Endothelial cell of hepatic sinusoid (primary cell): ENCODE data around the gene ARHGEF17.

ENCODE experiments used
- in situ Hi-C: cut with HindIII; loops from 2 replicates; pipeline ENCODE4 v1.10.0; 2017; ENCODE audit warnings: low sequenced_read_pairs

ARHGEF17 gene

DNA sequence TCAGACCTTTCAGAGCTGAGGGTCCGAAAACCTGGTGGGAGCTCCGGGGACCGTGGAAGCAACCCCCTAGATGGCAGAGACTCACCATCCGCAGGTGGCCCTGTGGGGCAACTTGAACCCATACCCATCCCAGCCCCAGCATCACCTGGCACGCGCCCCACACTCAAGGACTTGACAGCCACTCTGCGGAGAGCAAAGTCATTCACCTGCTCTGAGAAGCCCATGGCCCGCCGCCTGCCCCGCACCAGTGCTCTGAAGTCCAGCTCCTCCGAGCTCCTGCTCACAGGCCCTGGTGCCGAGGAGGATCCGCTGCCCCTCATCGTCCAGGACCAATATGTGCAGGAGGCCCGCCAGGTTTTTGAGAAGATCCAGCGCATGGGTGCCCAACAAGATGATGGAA is 2.0 kb downstream of the ARHGEF17 start:
- in situ Hi-C loops = loop anchor here (5.0 kb wide), 1 partner anchor 87 kb away; no protein-coding TSS in a partner anchor

DNA sequence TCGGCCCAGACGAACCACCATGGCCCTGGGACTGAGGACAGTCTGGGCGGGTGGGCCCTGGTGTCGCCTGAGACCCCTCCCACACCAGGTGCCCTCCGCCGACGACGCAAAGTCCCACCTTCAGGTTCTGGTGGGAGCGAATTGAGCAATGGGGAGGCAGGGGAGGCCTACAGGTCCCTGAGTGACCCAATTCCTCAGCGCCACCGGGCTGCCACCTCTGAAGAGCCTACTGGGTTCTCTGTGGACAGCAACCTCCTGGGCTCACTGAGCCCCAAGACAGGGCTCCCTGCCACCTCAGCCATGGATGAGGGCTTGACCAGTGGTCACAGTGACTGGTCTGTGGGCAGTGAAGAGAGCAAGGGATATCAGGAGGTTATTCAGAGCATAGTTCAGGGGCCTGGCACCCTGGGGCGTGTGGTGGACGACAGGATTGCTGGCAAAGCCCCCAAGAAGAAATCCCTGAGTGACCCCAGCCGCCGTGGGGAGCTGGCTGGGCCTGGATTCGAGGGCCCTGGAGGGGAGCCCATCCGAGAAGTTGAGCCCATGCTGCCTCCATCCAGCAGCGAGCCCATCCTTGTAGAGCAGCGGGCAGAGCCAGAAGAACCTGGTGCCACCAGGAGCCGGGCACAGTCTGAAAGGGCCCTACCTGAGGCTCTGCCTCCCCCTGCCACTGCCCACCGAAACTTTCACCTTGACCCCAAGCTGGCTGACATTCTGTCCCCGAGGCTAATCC is 2.8 kb downstream of the ARHGEF17 start:
- in situ Hi-C loops = loop anchor here (5.0 kb wide), 1 partner anchor 86 kb away; no protein-coding TSS in a partner anchor

DNA sequence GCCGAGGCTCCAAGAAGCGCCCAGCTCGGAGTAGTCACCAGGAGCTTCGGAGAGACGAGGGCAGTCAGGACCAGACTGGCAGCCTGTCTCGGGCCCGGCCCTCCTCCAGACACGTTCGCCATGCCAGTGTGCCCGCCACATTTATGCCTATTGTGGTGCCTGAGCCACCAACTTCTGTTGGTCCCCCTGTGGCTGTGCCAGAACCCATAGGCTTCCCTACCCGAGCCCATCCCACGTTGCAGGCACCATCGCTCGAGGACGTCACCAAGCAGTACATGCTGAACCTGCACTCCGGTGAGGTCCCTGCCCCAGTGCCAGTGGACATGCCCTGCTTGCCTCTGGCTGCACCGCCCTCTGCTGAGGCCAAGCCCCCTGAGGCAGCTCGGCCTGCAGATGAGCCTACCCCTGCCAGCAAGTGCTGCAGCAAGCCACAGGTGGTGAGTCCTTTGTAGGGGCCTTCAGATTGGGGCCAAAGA is 3.4 kb downstream of the ARHGEF17 start:
- in situ Hi-C loops = loop anchor here (5.0 kb wide), 1 partner anchor 86 kb away; no protein-coding TSS in a partner anchor

DNA sequence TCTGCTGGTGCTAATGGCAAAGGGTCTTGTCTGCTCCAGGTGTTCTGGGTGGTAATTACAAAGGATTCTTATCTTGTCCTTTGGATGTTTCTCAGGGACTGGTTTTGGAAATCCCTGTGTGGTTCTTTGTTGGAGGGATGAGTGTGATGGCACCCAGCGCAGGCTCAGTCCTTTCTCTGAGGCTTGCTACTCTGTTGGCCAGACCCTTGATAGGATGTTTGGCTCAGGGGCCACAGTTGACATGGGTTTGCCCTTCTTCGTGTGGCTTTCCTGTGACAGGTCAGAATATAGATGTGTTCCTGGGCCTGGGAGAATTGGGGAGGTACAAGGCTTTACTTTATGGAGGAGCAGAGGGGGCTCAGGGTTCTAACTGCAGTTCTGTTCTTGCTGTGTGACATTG is 4.0 kb downstream of the ARHGEF17 start:
- in situ Hi-C loops = loop anchor here (5.0 kb wide), 1 partner anchor 85 kb away; no protein-coding TSS in a partner anchor

- in situ Hi-C loops = loop anchor here (5.0 kb wide), 1 partner anchor 84 kb away; no protein-coding TSS in a partner anchor
Observed at GRCh38 chr11:73312851-73313327, 4.8 kb downstream of the ARHGEF17 start.

DNA sequence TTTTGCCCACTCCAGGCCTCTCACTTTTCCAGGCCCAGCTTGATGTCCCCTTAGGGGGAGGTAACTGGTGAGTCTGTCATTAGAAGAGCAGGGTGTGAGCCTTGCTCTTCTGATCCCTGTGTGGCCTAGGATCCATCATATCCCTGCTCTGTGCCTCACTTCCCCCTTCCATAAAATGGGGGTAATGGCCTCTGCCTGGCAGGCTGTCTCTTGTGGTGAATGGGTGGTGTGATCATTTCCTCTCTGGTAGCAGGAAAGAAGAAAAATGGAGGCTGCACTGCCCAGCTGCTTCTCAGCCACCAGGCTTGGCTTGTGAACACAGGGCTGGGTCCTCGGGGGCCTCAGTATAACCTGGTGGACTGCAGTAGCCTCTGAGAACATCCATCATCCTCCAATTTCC is 5.6 kb downstream of the ARHGEF17 start:
- in situ Hi-C loops = loop anchor here (5.0 kb wide), 1 partner anchor 84 kb away; no protein-coding TSS in a partner anchor

DNA sequence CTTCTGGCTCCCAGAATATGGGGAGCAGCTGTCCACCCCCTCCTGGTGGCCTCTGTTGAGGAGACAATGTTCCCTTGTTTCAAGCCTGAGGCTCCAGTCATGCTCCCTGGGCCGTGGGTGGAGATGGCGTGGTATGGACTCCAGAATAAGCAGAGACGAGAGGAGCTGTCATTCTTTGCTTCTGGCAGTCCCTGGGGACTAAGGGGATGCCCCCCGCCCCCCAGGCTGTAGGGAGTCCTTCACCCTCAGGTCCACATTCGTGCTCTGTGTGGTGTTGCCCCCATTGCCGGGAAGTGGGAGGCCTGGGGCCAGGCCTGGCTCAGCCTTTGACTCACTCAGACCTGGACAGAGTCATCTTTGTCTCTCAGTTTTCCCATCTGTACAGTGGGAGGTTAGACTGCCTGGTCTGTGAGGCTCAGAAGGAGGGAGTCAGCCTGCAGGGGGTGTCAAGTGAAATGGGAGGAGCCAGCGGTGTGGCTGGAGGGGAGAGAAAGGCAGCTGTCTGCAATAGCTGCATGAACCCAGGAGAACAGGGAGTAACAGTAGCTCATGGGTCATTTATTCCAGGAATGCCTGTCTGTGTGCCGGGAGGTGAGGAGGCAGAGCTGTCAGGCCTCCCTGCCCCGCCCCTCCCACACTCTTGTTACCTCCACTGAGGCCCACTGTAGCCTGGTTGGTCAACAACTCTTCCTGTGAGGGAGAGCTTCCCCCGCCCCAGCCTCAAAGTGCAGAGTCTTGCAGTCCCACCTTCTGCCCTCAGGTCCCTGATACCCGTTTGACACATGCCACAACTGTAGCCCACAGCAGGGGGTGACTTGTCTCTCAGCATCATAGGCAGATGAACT is 6.3 kb downstream of the ARHGEF17 start:
- in situ Hi-C loops = loop anchor here (5.0 kb wide), 1 partner anchor 83 kb away; no protein-coding TSS in a partner anchor

- in situ Hi-C loops = loop anchor here (5.0 kb wide), 1 partner anchor 52 kb away; no protein-coding TSS in a partner anchor
Observed at GRCh38 chr11:73315293-73316020, 7.4 kb downstream of the ARHGEF17 start.

DNA sequence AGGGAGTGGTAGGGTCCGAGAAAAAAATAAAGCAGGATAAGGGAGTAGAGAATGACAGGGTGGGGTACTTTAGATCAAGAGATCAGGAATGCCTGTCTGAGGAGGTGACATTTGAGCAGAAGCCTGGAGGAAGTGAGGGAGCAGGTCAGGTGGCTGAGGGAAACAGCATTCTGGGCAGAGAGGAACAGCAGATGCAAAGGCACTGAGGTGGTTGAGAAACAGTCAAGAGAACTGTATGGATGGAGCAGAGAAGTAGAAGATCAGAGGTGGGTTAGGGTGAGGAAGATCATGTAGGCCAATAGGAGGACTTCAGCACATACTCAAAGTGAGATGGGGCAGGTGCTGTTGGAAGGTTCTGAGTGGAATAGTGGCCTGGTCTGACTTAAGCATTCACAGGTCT is 8.3 kb downstream of the ARHGEF17 start:
- in situ Hi-C loops = loop anchor here (5.0 kb wide), 1 partner anchor 51 kb away; no protein-coding TSS in a partner anchor

GRCh38 chr11:73317373-73317772 is 9.3 kb downstream of the ARHGEF17 start:
- in situ Hi-C loops = loop anchor here (5.0 kb wide), 1 partner anchor 50 kb away; no protein-coding TSS in a partner anchor

DNA sequence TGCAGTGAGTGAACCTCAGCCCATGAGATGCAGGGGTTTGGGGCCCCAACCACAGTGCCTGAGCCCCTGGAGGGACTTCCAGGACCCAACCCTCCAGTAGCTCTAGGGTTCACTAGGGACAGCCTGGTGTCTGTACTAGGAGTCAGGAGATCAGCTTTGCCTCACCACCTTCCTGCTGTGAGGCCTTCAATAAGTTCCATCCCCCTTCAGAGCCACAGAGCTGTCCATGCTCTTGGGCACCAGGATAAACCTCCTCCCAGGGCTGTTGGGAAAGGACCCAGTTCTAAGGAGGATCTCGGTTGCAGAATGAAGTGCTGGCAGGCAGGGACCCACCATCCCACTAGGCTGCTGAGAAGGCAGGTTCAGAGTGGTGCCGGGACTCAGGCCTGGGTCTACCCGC is 9.7 kb downstream of the ARHGEF17 start:
- in situ Hi-C loops = loop anchor here (5.0 kb wide), 1 partner anchor 49 kb away; no protein-coding TSS in a partner anchor

DNA sequence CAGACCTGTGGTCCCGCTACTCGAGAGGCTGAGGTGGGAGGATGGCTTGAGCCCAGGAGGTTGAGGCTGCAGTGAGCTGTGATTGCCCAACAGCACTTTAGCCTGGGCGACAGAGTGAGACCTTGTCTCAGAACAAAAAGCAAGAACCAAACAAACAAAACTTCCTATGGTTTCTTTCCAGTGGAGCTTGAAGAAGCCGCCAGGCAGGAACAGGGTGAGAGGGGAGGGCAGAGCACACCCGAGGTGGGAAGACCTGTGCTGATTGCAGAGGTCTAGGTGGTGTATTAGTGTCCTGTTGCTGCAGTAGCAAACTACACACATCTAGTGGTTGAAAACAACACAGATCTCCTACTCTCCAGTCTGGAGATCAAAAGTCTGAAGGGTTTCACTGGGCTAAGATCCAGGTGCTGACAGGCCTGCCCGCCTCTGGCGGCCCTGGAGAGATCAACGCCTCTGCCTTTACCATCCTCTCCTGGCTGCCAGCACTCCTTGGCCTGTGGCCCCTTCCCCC is 10.5 kb downstream of the ARHGEF17 start:
- in situ Hi-C loops = loop anchor here (5.0 kb wide), 1 partner anchor 49 kb away; no protein-coding TSS in a partner anchor

DNA sequence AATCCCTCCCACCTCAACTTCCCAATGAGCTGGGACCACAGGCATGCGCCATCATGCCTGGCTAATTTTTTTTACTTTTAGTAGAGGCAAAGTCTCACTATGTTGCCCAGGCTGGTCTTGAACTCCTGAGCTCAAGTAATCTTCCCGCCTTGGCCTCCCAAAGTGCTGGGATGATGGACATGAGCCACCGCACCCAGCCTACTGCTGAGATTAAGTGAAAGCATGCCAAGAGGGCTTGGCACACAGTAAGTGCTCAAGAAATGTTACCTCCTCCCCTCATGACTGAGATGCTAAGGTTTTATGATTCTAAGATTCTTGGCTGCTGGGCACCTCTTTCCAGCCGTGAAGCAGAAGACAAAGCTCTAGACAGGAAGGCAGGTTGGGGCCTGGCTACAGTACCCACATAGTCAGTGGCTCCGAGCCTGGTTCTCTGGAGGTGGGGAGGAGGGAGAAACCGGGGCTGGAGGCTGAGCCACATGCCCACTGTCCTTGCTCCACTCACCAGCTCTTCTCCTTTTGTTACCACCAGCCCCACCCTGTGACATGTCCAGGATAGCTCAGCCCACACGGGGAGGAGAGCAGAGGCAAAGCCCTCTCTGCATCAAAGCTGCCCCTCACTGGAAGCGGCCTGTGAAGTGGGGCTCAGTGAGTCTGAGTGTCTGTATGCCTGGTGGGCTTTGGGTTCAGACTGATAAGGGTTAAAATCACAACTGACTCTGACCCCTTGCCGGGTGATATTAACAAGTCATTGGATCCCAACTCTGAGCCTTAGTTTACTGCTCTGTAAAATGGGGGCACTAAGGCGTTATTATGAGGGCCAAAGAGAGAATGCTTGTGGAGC is 12.9 kb downstream of the ARHGEF17 start:
- in situ Hi-C loops = no loop called here

DNA sequence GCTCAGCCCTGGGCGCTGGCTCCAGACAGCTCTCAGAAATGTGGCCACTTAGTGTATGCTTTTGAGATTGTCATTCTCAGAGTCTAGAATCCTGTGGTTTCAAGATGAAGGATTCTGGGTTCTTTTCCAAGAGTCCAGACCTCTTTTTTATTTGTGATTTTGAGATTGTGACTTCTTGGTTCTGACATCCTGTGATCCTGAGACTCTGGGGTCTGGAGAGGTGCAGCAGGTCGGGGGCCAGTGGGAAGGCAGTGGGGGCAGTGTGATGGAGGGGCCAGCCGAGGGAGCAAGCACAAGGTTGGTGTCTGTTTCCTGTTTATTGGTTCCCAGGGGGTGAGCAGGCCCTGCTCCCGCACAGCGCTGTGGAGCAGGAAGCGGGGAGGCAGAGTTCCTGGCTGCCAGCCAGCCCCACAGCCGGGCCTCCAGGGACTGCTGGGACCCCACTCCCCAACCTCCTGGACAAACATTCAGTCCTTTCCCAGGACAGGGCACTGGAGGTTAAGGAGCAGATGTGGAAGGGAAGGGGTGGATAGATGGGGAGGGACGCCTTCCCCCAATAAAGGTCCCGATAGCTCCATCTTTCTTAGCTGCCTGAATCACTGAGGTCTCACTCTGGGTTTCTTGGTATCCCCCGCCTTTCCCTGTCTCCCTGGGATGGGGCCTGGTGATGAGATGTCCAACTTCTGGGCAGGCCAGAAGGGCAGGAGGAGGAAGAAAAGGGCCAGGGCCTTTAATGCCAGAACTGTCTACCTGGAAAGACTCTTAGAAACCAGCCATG is 13.7 kb downstream of the ARHGEF17 start:
- in situ Hi-C loops = no loop called here

DNA sequence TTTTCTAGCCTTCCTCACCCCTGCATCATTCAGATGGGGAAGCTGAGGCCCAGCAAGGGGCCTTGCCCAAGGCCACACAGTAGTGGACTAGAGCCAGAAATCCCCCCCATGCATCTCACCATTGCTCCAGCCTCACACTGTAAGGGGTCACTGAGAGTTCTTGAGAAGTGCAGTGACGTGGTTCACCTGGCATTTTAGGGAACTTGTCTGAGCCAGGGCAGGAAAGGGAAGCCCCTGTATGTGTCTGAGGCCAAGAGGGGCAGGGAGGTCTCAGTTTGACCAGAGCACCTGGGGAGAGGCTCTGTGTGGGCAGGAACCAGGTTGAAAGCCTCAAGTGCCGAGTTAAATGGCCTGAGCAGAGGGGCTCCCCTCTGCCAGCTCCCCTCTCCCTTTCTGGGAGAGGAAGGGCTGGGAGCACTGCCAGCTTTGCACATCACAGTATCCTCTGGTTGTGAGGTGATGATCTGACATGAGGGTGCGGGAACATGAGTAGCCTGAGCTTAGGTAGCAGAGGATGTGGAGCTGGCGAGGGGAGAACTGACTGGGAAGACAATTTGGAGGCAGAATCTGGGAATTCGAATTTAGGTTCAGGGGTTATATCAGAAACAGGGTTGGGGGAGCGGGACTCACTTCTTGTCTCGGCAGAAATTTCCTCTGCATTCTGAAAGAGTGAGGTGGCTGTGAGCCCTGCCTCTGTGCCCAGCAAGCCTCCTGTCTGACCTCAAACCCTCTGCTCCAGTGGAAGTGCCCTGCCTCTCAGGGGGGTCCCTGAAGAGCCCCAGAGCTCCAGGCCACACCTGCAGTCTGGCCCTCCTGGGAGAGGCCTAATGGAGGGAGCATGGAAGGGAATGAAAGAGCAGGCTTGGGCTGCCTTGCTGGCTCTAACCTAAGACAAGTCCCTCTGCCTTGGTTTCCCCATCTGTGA is 14.6 kb downstream of the ARHGEF17 start:
- in situ Hi-C loops = no loop called here

- in situ Hi-C loops = no loop called here
Observed at GRCh38 chr11:73323464-73323863, 15.4 kb downstream of the ARHGEF17 start.

- in situ Hi-C loops = no loop called here
Observed at GRCh38 chr11:73324116-73324515, 16.0 kb downstream of the ARHGEF17 start.
